Body of pancreas (tissue), 4 donors: ENCODE results near the gene SEMA3E. TPM values are rescaled to one million over a fixed set of nuclear protein-coding genes. Genes with fewer than 3 reads are reported as not detected.

Experiments
- ATAC-seq: fragments of 150-250 bp; one replicate; pipeline ENCODE4 v1.9.1; 2016
- DNase-seq, 4 donors: peaks; one replicate each; pipeline ENCODE4 v3.0.0-alpha.2; 2019
- H3K27ac ChIP-seq, 4 donors: fragments of 200-600 bp; sonication (generic); 1 replicate in 3 of 4; 2 replicates in 1 of 4; pipeline versions ENCODE4 v1.5.1 to v1.6.1; 2016 to 2019; ENCODE audit warnings: mild to moderate bottlenecking in 1 of 4, mixed read lengths in 1 of 4, moderate library complexity in 1 of 4
- H3K27me3 ChIP-seq, 2 donors: fragments of 200-600 bp; sonication (generic); one replicate each; pipeline ENCODE4 v1.6.0; 2016; ENCODE audit warnings: mild to moderate bottlenecking in 1 of 2
- H3K36me3 ChIP-seq, 2 donors: fragments of 200-600 bp; sonication (generic); replicated peaks in 1 of 2; 2 replicates each; pipeline ENCODE4 v1.5.1; 2016; ENCODE audit warnings: low read depth in 2 of 2; ENCODE audit not compliant: insufficient read depth in 1 of 2
- H3K4me1 ChIP-seq: fragments of 200-600 bp; sonication (generic); one replicate; pipeline ENCODE4 v1.6.0; 2016
- H3K4me3 ChIP-seq, 2 donors: fragments of 200-600 bp; sonication (generic); 1 replicate in 1 of 2; 2 replicates in 1 of 2; pipeline ENCODE4 v1.5.1; 2016 to 2019
- H3K9me3 ChIP-seq, 3 donors: fragments of 200-600 bp; sonication (generic); 1 replicate in 2 of 3; 2 replicates in 1 of 3; pipeline ENCODE4 v1.5.1; 2016
- POLR2A ChIP-seq, 3 donors: fragments of 450-650 bp; IDR thresholded peaks; one replicate each; pipeline ENCODE4 v1.6.1; 2016; ENCODE audit warnings: antibody characterized with exemption in 3 of 3, mild to moderate bottlenecking in 2 of 3
- WGBS, 2 donors: methylation state at CpG; one replicate each; pipeline ENCODE4 v1.1.5; 2017; 5-methylcytosine and 5-hydroxymethylcytosine counted together
- intact Hi-C: fragments of 100-400 bp; cut with DNase I; formaldehyde crosslinking; loops from one replicate; pipeline ENCODE4 v1.15.1; 2023
- total RNA-seq, 2 donors: library from RNA; depleted of rRNA; stranded (reverse); fragments of >200 nt; gene quantifications; one replicate each; pipeline ENCODE4 v1.1.0, GENCODE V29; 2016
- TF ChIP-seq, protein P1 (sequence below), 7 experiments: fragments of 450-650 bp in 4 of 7; fragments of 200-600 bp in 3 of 7; sonication (generic) in 3 of 7; IDR thresholded peaks; one replicate each; pipeline ENCODE4 v1.5.1; 2016 to 2019; ENCODE audit warnings: antibody characterized with exemption in 7 of 7

Gene SEMA3E
- total RNA-seq, 2 donors from 2014 or later: under 0.01 to 20.5 TPM

DNA sequence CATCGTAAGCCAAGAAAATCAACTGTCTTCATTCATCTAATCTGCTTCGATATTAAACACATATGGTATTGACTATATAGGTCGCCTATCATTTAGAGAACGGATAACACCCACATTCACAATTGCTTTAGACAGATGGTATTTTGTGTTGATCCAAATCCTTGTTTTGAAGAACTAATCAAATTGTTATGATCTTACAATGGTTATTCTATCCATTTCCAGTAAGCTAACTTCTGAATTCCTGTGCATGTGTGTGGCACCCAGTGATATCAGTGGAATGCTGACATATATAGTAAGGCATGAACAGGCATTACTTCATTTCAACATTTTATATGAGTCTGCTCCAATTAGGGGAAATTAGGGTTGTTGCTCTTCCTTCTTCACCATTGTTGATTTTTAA lies 98.8 kb downstream of the SEMA3E start:
- DNase-seq (no peak), ATAC-seq (no peak)
- Histone ChIP-seq H3K27me3 (no peaks in the 10 kb centered on the region), H3K4me3 (no peak overlapping the region), H3K9me3 (no peaks in the 10 kb centered on the region), H3K27ac (no peak overlapping the region), H3K36me3 (no peaks in the 10 kb centered on the region), H3K4me1 (peaks cover 17% of the 10 kb centered on the region)
- intact Hi-C loops: no loop called here
- WGBS, 2 donors: 79 to 91% methylated on average over 4 of the region's 4 CpGs
- TF ChIP-seq, protein P1, sequence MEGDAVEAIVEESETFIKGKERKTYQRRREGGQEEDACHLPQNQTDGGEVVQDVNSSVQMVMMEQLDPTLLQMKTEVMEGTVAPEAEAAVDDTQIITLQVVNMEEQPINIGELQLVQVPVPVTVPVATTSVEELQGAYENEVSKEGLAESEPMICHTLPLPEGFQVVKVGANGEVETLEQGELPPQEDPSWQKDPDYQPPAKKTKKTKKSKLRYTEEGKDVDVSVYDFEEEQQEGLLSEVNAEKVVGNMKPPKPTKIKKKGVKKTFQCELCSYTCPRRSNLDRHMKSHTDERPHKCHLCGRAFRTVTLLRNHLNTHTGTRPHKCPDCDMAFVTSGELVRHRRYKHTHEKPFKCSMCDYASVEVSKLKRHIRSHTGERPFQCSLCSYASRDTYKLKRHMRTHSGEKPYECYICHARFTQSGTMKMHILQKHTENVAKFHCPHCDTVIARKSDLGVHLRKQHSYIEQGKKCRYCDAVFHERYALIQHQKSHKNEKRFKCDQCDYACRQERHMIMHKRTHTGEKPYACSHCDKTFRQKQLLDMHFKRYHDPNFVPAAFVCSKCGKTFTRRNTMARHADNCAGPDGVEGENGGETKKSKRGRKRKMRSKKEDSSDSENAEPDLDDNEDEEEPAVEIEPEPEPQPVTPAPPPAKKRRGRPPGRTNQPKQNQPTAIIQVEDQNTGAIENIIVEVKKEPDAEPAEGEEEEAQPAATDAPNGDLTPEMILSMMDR (IDR thresholded peaks at IDR 0.05): no peak
- no peak for TF ChIP-seq POLR2A (IDR thresholded peaks at IDR 0.05)

DNA sequence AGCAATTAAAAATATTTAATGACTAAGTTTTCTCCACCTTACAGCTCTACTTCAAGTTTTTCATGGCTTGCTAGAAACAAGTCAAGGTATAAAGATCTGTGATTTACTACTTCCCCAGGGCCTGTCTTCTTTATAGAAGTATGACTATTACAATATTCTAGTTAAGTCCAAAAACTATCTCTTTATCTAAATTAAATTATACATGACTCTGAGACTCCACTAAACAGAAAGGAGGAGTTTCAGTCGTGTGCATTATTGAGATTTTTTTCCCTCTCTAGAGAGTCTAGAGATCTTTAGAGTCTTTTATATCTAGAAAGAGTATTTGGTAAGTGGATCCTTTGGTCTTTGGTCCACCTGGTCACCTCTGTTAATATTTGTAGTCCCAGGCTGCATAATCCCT lies 100.7 kb downstream of the SEMA3E start:
- no peak for ATAC-seq
- Histone ChIP-seq H3K4me1 (peaks cover 17% of the 10 kb centered on the region), H3K27ac (peak overlapping the region in 2 of 4 donors; percentile 61 to 64), H3K36me3 (no peaks in the 10 kb centered on the region), H3K9me3 (no peaks in the 10 kb centered on the region), H3K27me3 (no peaks in the 10 kb centered on the region), H3K4me3 (no peak overlapping the region)
- no peak for TF ChIP-seq POLR2A (IDR thresholded peaks at IDR 0.05)
- TF ChIP-seq, protein P1 (IDR thresholded peaks at IDR 0.05): no peak
- intact Hi-C loops: no loop called here
- 65 to 74% methylated on average over 1 of the region's 1 CpG for WGBS, 2 donors
- no peak for DNase-seq

DNA sequence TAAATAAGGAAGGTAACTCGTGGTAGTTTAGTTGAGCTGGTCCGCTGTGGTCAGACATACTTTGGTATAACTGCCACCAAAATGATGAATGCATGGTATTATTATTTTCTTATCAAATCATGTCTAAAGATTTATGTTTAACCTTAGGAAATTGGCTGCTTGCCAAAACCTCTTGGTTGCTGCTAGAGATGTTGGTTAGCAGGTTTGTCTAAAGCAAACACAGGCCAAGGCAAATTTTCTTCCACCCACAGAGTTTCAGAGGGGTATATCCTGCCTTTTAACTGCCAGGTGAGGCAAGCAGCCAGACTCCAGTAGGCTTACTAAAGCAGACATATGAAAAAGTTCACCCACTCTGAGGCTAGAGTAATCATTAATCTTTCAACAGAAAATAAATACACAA lies 101.4 kb downstream of the SEMA3E start:
- DNase-seq (peak; percentile 41 to 80 (median 72)), ATAC-seq (peak; percentile 93)
- WGBS, 2 donors: 10 to 19% methylated on average over 2 of the region's 2 CpGs
- Histone ChIP-seq H3K27ac (peak overlapping the region; percentile 4 to 64 (median 42)), H3K4me1 (peaks cover 17% of the 10 kb centered on the region), H3K4me3 (no peak overlapping the region), H3K9me3 (no peaks in the 10 kb centered on the region), H3K27me3 (no peaks in the 10 kb centered on the region), H3K36me3 (no peaks in the 10 kb centered on the region)
- TF ChIP-seq, protein P1 (IDR thresholded peaks at IDR 0.05): no peak
- TF ChIP-seq POLR2A (IDR thresholded peaks at IDR 0.05): no peak
- intact Hi-C loops: no loop called here

DNA sequence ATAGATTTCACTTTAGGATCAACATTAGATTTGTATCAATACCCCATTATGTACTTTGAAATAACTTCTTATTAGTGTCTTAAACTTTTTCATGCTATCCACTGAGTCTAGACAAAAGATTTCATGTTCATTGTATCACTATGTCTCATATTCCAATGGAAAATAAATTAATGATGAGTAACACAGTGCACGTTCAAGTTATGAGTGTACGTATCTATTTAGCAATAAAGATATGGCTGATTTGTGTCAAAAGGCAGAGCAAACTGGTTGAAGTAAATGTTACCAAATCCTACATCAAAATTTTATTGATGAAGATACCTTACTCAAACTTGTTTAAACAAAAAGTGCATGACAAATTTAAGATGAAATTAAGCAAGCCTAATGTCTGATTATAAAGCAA lies 102.4 kb downstream of the SEMA3E start:
- ATAC-seq: no peak
- no peaks in the 10 kb centered on the region for H3K27me3 ChIP-seq
- no peaks in the 10 kb centered on the region for H3K9me3 ChIP-seq
- 40 to 64% methylated on average over 2 of the region's 2 CpGs for WGBS, 2 donors
- H3K27ac ChIP-seq: no peak overlapping the region
- TF ChIP-seq, protein P1 (IDR thresholded peaks at IDR 0.05): no peak
- no peak for DNase-seq
- intact Hi-C loops: no loop called here
- H3K36me3 ChIP-seq: no peaks in the 10 kb centered on the region
- no peak overlapping the region for H3K4me3 ChIP-seq
- peaks cover 17% of the 10 kb centered on the region for H3K4me1 ChIP-seq

DNA sequence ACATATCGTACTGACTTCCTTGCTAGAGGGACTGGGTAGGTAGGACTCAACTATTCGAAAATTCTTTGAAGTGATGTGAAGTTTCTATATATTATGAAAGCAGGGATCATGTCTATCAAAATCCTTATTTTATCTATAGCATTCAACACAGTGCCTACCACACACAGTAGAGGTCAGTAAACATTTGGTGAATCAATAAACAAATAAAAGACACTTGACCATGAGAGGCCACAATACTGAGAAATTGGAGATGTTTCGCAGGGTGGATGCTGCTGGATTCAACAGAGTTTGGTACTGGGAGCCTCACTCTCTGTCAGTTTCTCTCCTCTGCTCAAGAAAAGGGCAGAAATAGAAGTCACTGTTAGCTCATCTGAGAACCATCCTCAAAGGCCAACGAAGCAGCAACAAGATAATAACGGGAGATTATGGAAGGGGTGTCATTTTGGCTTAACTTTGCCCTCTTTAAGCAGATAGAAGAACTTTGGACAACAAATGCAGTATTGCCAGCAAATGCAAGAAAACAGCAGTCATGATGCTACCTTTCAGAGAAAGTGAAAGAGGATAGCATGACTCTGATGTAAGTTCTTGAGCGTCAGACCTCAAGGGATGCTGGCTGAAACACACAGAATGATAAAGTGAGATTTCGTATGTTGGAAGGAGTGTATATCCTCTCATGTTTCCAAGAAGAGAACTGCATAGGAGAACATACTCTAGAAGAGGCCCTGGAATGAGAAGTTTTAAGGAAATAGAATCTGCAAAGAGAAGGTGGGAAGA lies 107.6 kb downstream of the SEMA3E start:
- intact Hi-C loops: no loop called here
- no peak for ATAC-seq
- Histone ChIP-seq H3K36me3 (no peaks in the 10 kb centered on the region), H3K4me3 (no peak overlapping the region), H3K27ac (no peak overlapping the region), H3K9me3 (no peaks in the 10 kb centered on the region), H3K27me3 (no peaks in the 10 kb centered on the region), H3K4me1 (no peaks in the 10 kb centered on the region)
- WGBS, 2 donors: 82 to 83% methylated on average over 7 of the region's 7 CpGs
- no peak for DNase-seq
- TF ChIP-seq, protein P1 (IDR thresholded peaks at IDR 0.05): no peak
- no peak for TF ChIP-seq POLR2A (IDR thresholded peaks at IDR 0.05)
